ENCODE measurements around the gene ZNF215.
"Not testable (repeated sequence)": the region's sequence is repeated elsewhere in the genome, so short reads cannot be mapped to it uniquely, and the experiment has no call there.

The ZNF215 gene

GRCh38 chr11:6943131-6943530 is 16.9 kb downstream of the ZNF215 start:
- no peak for DNase-seq

GRCh38 chr11:6954248-6954647 is 28.0 kb downstream of the ZNF215 start:
- not testable (repeated sequence) for DNase-seq

DNA sequence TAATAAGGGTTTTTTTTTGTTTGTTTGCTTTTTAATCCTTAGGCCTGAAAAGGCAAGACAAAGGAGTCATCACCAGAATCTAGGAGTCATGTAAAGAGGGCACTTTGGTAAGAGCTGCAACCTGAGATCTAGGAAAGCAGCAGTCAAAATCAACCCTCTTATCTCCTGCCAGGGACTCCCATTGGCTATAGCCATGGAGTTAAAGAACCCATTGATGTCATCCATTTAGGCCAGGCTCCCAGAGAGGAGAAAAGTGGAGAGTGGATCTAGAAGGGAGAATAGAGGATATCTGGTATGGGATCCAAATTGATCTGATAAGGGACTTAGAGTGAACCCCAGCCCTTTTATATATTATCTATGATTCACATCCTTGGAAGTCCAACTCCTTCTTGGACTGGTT is 35.9 kb downstream of the ZNF215 start:
- no peak for DNase-seq

- no peak for DNase-seq
These were observed 36.4 kb downstream of the ZNF215 start for GRCh38 chr11:6962673-6963072.

DNA sequence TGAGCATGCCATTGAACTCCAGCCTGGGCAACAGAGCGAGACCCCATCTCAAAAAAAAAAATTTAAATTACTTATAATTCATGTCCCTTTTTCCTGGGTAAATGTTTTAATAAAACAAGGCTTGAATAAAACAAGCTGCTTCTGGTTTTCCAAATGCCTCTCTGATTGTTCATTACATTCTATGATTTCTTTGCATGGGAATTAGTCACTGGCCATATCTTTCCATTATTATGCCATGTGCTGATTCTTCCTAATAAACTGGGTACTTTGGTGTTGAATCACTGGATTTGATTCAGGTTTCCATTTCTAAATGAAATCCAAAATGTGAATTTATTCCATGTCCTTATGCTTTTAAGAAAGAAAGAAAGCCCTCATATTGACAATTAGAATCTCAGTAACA is 42.6 kb downstream of the ZNF215 start:
- DNase-seq: no peak

GRCh38 chr11:6969854-6970253 is 43.6 kb downstream of the ZNF215 start:
- DNase-seq: not testable (repeated sequence)

- DNase-seq: no peak
These were observed 53.1 kb downstream of the ZNF215 start for GRCh38 chr11:6979365-6979764.

DNA sequence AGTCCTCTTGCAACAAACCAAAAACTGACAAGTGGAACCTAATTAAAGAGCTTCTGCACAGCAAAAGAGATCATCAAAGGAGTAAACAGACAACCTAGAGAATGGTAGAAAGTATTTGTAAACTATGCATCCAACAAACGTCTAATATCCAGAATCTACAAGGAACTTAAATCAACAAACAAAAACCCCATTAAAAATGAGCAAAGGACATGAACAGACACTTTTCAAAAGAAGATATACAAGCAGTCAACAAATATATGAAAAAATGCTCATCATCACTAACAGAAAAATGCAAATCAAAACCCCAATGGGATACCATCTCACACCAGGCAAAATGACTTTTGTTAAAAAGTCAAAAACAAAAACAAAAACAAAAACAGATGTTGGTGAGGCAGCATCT is 60.3 kb downstream of the ZNF215 start:
- DNase-seq: no peak

- DNase-seq: no peak
These were observed 62.3 kb downstream of the ZNF215 start for GRCh38 chr11:6988506-6988905.

- DNase-seq: no peak
These were observed 65.0 kb downstream of the ZNF215 start for GRCh38 chr11:6991227-6991626.

DNA sequence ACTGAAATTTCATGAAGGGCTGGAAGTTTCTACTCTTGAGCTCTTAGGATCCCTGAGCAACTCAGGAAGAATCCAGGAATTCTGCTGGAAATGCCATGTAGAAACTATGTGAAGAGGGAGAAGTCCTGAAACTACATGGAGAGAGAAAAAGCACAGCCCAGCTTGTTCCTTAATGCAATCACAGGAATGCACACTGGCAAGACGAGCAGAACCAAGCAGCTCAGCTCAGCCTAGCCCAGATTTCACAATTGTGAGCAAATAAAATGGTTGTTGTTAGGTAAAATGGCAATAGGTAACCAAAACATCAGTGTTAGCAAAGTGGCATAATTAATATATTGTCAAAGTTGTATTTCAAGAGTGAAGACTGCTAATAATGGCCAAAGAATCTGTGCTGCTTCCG is 65.8 kb downstream of the ZNF215 start:
- DNase-seq: no peak

- DNase-seq: no peak
These were observed 66.5 kb downstream of the ZNF215 start for GRCh38 chr11:6992457-6993417.

- no peak for DNase-seq
These were observed 69.5 kb downstream of the ZNF215 start for GRCh38 chr11:6995703-6996102.

DNA sequence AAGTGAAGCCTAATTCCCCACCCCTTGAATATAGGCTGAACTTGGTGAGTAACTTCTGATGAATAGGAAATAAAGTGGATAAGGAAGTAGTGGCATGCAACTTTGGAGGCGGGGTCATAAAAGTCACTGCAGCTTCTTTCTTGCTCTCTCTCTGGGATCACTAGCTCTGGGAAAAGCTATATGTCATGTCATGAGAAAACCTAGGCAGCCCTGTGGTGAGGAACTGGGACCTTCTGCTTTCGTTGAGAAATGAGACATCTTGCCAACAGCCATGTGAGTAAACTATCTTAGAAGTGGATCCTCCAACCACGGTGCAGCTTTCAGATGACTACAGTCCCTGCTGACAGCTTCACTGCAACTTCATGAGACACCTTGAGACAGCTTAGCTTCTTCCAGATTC is 78.3 kb downstream of the ZNF215 start:
- DNase-seq: no peak
